ENCODE measurements around the gene A1BG.
"Not testable (repeated sequence)": the region's sequence is repeated elsewhere in the genome, so short reads cannot be mapped to it uniquely, and the experiment has no call there.

A1BG gene

GRCh38 chr19:58356766-58357480 is 3.6 kb upstream of the A1BG start:
- DNase-seq (ENCODE audit: low read depth): no peak

GRCh38 chr19:58355908-58356765 is 2.8 kb upstream of the A1BG start:
- DNase-seq (ENCODE audit: low read depth): no peak

- no peak for DNase-seq (ENCODE audit: low read depth)
Observed at GRCh38 chr19:58355215-58355796, 2.0 kb upstream of the A1BG start.

- no peak for DNase-seq (ENCODE audit: low read depth)
Observed at GRCh38 chr19:58354478-58355030, 1.3 kb upstream of the A1BG start.

GRCh38 chr19:58353717-58354477 is 605 bp upstream of the A1BG start:
- no peak for DNase-seq (ENCODE audit: low read depth)

- DNase-seq (ENCODE audit: low read depth): no peak
Observed at GRCh38 chr19:58351990-58352755, 1.1 kb downstream of the A1BG start.

GRCh38 chr19:58351558-58351878 is 1.8 kb downstream of the A1BG start:
- no peak for DNase-seq (ENCODE audit: low read depth)

GRCh38 chr19:58350871-58351557 is 2.3 kb downstream of the A1BG start:
- no peak for DNase-seq (ENCODE audit: low read depth)

GRCh38 chr19:58350001-58350861 is 3.1 kb downstream of the A1BG start:
- no peak for DNase-seq (ENCODE audit: low read depth)

GRCh38 chr19:58349590-58349989 is 3.7 kb downstream of the A1BG start:
- DNase-seq (ENCODE audit: low read depth): no peak

GRCh38 chr19:58348080-58348479 is 5.2 kb downstream of the A1BG start:
- DNase-seq (ENCODE audit: low read depth): not testable (repeated sequence)

- DNase-seq (ENCODE audit: low read depth): no peak
Observed at GRCh38 chr19:58346961-58347929, 6.0 kb downstream of the A1BG start.

- no peak for DNase-seq (ENCODE audit: low read depth)
Observed at GRCh38 chr19:58345558-58345957, 7.7 kb downstream of the A1BG start.

GRCh38 chr19:58338825-58339558 is 14.3 kb downstream of the A1BG start:
- DNase-seq (ENCODE audit: low read depth): no peak

GRCh38 chr19:58338336-58338735 is 15.0 kb downstream of the A1BG start:
- DNase-seq (ENCODE audit: low read depth): no peak

GRCh38 chr19:58336820-58337219 is 16.5 kb downstream of the A1BG start:
- DNase-seq (ENCODE audit: low read depth): no peak

GRCh38 chr19:58336216-58336615 is 17.1 kb downstream of the A1BG start:
- no peak for DNase-seq (ENCODE audit: low read depth)

GRCh38 chr19:58335630-58336029 is 17.7 kb downstream of the A1BG start:
- DNase-seq (ENCODE audit: low read depth): no peak
